GM21619 (cell line): Measurements from ENCODE around the gene ZNF385A.

Experiments used
- ATAC-seq: cut with Tn5 transposase; IDR thresholded peaks from one replicate; pipeline ENCODE4 v1.9.1; 2021; ENCODE audit not compliant: unreplicated experiment

The ZNF385A gene, protein sequence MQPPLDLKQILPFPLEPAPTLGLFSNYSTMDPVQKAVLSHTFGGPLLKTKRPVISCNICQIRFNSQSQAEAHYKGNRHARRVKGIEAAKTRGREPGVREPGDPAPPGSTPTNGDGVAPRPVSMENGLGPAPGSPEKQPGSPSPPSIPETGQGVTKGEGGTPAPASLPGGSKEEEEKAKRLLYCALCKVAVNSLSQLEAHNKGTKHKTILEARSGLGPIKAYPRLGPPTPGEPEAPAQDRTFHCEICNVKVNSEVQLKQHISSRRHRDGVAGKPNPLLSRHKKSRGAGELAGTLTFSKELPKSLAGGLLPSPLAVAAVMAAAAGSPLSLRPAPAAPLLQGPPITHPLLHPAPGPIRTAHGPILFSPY

GRCh38 chr12:54384591-54385041 lies at the start of gene ZNF385A:
Gene ZNF385A, minus strand, starts transcription at chr12:54384733. Its CDS starts 219 bp downstream, at chr12:54384514.
- ATAC-seq = no peak

- no peak for ATAC-seq
Measured at GRCh38 chr12:54432815-54433164, 48.3 kb upstream of the ZNF385A start.

GRCh38 chr12:54431911-54432814 lies 47.6 kb upstream of the ZNF385A start:
- ATAC-seq = no peak

- no peak for ATAC-seq
Measured at GRCh38 chr12:54430471-54431069, 46.0 kb upstream of the ZNF385A start.

DNA sequence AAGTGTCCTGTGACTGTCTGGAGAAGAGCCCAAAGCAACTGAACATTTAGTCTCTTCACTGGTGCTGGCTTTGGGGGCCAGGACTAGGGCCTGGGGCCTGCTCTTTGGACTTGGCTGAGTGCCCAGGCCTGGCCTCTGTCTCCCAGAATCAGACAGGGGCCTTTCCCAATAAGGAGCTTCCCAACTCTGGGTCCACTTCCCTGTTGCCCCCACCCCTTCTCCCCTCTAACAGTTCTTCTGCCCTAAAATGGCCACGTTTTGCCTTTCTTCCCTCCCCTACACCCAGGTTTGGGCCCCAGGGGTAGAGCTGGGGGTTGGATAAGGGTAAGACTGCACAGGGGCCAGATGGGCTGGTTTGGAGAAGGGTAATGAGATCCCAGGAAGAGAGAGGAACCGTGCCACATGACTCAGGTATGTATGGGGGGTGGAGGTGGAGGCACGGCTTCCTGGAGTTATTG lies 44.5 kb upstream of the ZNF385A start:
- no peak for ATAC-seq

- no peak for ATAC-seq
Measured at GRCh38 chr12:54428050-54429013, 43.8 kb upstream of the ZNF385A start.

- ATAC-seq = no peak
Measured at GRCh38 chr12:54427106-54427505, 42.6 kb upstream of the ZNF385A start.

DNA sequence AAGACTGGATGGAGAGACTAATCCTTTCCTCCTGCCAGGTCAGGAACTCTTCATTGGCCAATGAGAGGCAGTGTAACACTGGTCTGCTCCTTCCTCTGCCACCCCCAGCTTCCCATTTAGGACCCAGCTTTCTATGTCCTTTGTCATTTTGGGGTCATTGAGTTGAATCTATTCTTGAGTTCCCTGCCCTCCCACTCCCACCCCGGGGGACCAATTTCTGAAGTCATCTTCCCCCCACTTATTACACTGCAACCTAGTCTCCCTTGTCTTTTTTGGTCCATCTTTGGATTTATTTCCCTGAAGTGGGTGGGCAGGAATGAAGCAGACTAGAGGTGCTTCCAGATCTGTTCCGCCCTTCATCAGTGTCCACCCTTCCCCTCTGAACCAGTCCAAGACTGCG lies 42.2 kb upstream of the ZNF385A start:
- no peak for ATAC-seq

DNA sequence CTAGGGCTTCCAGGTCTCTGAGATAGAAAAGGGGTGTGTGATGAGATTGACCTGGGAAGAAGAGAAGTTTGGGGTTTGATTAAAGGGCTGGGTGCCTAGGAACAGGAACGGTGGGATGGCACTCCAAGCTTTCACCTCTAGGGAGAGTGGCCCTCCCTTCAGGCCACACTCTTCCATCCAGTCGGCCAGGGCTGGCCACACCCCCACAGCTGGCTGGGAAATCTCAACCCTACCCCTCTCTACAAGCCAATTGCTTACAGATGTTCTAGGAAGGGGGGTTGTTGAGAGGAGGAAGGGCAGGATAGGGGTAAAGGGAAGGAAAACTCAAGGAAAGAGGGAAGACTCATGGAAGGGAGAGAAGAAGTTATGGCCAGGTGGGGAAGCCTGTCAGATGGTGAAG lies 41.2 kb upstream of the ZNF385A start:
- ATAC-seq = no peak

DNA sequence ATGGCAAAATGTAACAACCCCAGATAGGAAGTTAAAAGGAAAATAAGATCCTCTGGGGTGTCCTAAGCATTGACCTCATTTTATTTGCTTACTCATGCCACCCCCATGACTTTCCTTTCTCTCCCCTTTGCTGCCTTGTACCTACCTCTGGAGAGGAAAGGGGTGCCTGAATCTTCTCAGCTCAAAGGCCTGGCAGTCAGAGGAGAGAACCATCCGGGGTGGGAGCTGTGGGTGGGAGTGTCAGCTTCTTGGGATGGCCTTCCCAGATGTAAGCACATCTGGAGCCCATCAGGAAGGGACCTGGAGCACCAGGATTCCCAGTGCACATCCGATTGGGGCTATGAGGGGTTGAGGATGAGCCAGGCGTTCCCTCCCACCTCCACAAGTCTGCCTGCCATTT lies 39.7 kb upstream of the ZNF385A start:
- ATAC-seq = no peak

DNA sequence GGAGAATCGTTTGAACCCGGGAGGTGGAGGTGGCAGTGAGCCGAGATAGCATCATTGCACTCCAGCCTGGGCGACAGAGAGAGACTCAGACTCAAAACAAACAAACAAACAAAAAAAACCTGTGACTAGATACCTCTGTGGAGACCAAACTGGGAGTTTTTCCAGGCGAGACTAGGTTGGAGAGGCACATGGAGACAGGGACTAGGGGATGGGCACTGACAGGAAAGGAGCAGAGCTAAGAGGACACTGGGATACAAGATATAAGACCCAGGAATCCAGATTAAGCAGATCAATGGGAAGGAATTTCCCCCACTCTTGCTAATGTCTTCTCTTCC lies 39.2 kb upstream of the ZNF385A start:
- no peak for ATAC-seq

DNA sequence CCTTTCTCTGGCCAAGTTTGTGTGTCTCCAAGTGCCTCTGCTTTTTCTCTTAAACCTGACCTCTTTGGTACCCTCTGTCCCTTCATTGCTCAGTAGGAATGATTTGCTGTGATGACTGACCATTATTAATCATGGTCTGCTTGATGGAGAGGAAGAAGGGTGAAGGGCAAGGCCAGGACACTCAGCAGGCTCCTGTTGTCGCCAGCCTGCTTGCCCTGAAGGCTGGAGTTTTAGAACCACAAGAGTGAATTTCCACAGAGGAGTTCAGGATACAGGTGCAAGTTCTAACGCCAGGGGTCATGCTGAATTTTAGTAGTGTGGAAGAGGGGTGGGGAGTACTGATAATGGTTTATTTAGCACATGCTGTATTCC lies 37.3 kb upstream of the ZNF385A start:
- no peak for ATAC-seq

DNA sequence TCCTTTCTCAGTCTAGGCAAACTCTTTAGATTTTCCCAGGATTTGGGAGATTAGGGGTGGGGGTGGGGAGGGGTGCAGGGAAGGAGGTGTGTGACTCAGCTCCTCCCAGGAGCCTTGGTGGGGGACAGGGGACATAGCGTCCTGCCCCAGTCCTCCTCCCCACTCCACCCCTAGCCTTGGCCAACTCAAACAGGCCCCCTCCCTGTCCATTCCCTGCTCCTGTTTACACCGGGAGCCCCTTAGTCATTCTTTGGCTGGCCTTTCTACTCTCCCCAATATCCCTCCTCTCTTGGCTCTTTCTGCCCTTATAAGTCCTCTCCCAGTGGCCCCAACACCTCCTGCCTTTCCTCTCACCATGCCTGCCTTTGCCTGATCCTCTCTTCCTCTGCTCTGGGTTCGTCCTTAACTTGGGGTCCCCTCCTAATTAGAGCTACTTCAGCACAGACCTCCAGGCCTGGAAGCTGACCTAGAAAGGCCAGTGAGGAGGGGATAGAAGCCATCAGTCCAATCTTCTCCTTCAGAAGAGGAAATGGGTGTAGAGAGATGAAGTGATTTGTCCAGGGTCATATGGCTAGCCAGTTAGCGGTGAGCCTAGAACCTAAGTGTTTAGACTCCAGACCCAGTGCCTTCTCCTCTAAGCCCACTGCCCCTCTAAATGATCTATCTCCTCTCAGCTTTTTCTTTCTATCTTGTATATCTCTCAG lies 36.8 kb upstream of the ZNF385A start:
- no peak for ATAC-seq

GRCh38 chr12:54420766-54421144 lies 36.2 kb upstream of the ZNF385A start:
- no peak for ATAC-seq

GRCh38 chr12:54419088-54419887 lies 34.8 kb upstream of the ZNF385A start, which contains the start of gene ITGA5:
Gene ITGA5, minus strand, starts transcription at chr12:54419266. Its CDS starts 68 bp downstream, at chr12:54419198.
- ATAC-seq = no peak

GRCh38 chr12:54418441-54419087 lies 34.0 kb upstream of the ZNF385A start:
- ATAC-seq = no peak

GRCh38 chr12:54417712-54418440 lies 33.3 kb upstream of the ZNF385A start:
- ATAC-seq = no peak
